ENCODE results near the gene RNASET2.
"Not testable (repeated sequence)": the region's sequence is repeated elsewhere in the genome, so short reads cannot be mapped to it uniquely, and the experiment has no call there.

The RNASET2 gene

GRCh38 chr6:166969390-166970002 lies 13.1 kb upstream of the RNASET2 start:
- DNase-seq (ENCODE audit: low read depth) = no peak

- no peak for DNase-seq (ENCODE audit: low read depth)
Measured at GRCh38 chr6:166966268-166966667, 9.9 kb upstream of the RNASET2 start.

- DNase-seq (ENCODE audit: low read depth) = no peak
Measured at GRCh38 chr6:166960609-166960978, 4.2 kb upstream of the RNASET2 start.

GRCh38 chr6:166959911-166960608 lies 3.7 kb upstream of the RNASET2 start:
- DNase-seq (ENCODE audit: low read depth) = no peak

GRCh38 chr6:166958926-166959861 lies 2.8 kb upstream of the RNASET2 start:
- no peak for DNase-seq (ENCODE audit: low read depth)

- DNase-seq (ENCODE audit: low read depth) = no peak
Measured at GRCh38 chr6:166957805-166958076, 1.4 kb upstream of the RNASET2 start.

- peak; percentile 19 for DNase-seq (ENCODE audit: low read depth)
Measured at GRCh38 chr6:166957087-166957804, 896 bp upstream of the RNASET2 start.

- DNase-seq (ENCODE audit: low read depth) = no peak
Measured at GRCh38 chr6:166955865-166956443, 396 bp downstream of the RNASET2 start.

- DNase-seq (ENCODE audit: low read depth) = no peak
Measured at GRCh38 chr6:166955121-166955864, 1.1 kb downstream of the RNASET2 start.

- DNase-seq (ENCODE audit: low read depth) = no peak
Measured at GRCh38 chr6:166954118-166954713, 2.1 kb downstream of the RNASET2 start.

GRCh38 chr6:166952567-166953486 lies 3.5 kb downstream of the RNASET2 start:
- no peak for DNase-seq (ENCODE audit: low read depth)

- DNase-seq (ENCODE audit: low read depth) = no peak
Measured at GRCh38 chr6:166952121-166952520, 4.2 kb downstream of the RNASET2 start.

GRCh38 chr6:166951670-166952060 lies 4.7 kb downstream of the RNASET2 start:
- DNase-seq (ENCODE audit: low read depth) = no peak

GRCh38 chr6:166950892-166951669 lies 5.3 kb downstream of the RNASET2 start:
- peak; percentile 16 for DNase-seq (ENCODE audit: low read depth)

GRCh38 chr6:166950443-166950821 lies 5.9 kb downstream of the RNASET2 start:
- no peak for DNase-seq (ENCODE audit: low read depth)

GRCh38 chr6:166949528-166950442 lies 6.6 kb downstream of the RNASET2 start:
- no peak for DNase-seq (ENCODE audit: low read depth)

GRCh38 chr6:166948724-166949123 lies 7.6 kb downstream of the RNASET2 start:
- DNase-seq (ENCODE audit: low read depth) = not testable (repeated sequence)

- DNase-seq (ENCODE audit: low read depth) = no peak
Measured at GRCh38 chr6:166947251-166947650, 9.1 kb downstream of the RNASET2 start.
